Testis (tissue), 2 donors: ENCODE data around the gene VIPR1.
"Not testable (repeated sequence)": the region's sequence is repeated elsewhere in the genome, so short reads cannot be mapped to it uniquely, and the experiment has no call there.

Experiments used
- POLR2A ChIP-seq: fragments of 450-650 bp; IDR thresholded peaks from one replicate; pipeline ENCODE4 v1.6.1; 2017; ENCODE audit warnings: antibody characterized with exemption, mild to moderate bottlenecking, moderate library complexity
- TF ChIP-seq, protein P1 (sequence below), 3 experiments: fragments of 450-650 bp in 2 of 3; fragments of 200-600 bp in 1 of 3; sonication (generic) in 1 of 3; IDR thresholded peaks; one replicate each; pipeline ENCODE4 v1.5.1; 2016 to 2019; ENCODE audit warnings: antibody characterized with exemption in 3 of 3, mild to moderate bottlenecking in 2 of 3, moderate library complexity in 1 of 3

DNA sequence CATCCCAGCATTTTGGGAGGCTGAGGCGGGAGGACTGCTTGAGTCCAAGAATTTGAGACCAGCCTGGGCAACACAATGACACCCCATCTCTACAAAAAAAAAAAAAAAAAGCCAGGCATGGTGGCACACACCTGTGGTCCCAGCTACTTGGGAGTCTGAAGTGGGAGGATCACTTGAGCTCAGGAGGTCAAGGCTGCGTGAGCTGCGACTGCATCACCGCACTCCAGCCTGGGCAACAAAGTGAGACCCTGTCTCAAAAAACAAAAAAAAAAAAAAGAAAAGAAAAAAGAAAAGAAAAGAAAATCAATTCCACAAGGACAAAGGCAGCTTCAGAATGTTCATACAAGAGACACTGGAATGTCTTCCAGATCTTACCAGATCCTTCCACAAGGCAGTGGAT, 76.9 kb downstream of the VIPR1 start:
- TF ChIP-seq, protein P1, sequence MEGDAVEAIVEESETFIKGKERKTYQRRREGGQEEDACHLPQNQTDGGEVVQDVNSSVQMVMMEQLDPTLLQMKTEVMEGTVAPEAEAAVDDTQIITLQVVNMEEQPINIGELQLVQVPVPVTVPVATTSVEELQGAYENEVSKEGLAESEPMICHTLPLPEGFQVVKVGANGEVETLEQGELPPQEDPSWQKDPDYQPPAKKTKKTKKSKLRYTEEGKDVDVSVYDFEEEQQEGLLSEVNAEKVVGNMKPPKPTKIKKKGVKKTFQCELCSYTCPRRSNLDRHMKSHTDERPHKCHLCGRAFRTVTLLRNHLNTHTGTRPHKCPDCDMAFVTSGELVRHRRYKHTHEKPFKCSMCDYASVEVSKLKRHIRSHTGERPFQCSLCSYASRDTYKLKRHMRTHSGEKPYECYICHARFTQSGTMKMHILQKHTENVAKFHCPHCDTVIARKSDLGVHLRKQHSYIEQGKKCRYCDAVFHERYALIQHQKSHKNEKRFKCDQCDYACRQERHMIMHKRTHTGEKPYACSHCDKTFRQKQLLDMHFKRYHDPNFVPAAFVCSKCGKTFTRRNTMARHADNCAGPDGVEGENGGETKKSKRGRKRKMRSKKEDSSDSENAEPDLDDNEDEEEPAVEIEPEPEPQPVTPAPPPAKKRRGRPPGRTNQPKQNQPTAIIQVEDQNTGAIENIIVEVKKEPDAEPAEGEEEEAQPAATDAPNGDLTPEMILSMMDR (IDR thresholded peaks at IDR 0.05), result not testable (repeated sequence)
- TF ChIP-seq POLR2A, result not testable (repeated sequence)
